CD14-positive monocyte (primary cell): ENCODE data around the gene MEGF8. TPM values are rescaled to one million over a fixed set of nuclear protein-coding genes. Genes with fewer than 3 reads are reported as not detected.
A peak's percentile ranks its signal among the peaks of the same experiment; 100 is the strongest.

Source experiments
- DNase-seq, 3 donors: peaks; one replicate each; pipeline ENCODE4 v3.0.0-alpha.2; 2011 to 2022
- H2AFZ ChIP-seq: 2 replicates; pipeline ENCODE4 v1.6.0; 2012; ENCODE audit warnings: mild to moderate bottlenecking, low read depth, low read length, inconsistent platforms; ENCODE audit not compliant: insufficient read depth, poor library complexity, severe bottlenecking
- H3K27ac ChIP-seq, 2 donors: 1 replicate in 1 of 2; 2 replicates in 1 of 2; pipeline ENCODE4 v1.5.1; 2012 to 2013; ENCODE audit warnings: low read length in 2 of 2, control low read depth in 1 of 2, inconsistent platforms in 1 of 2, low read depth in 1 of 2, mild to moderate bottlenecking in 1 of 2
- H3K27me3 ChIP-seq, 2 donors: one replicate each; pipeline versions ENCODE4 v1.6.0 to v1.6.1; 2011 to 2013; ENCODE audit warnings: low read length in 2 of 2; ENCODE audit not compliant: control insufficient read depth in 2 of 2, insufficient read depth in 2 of 2
- H3K36me3 ChIP-seq, 2 donors: replicated peaks in 1 of 2; 1 replicate in 1 of 2; 2 replicates in 1 of 2; pipeline versions ENCODE4 v1.5.1 to v1.6.1; 2012 to 2013; ENCODE audit warnings: low read length in 2 of 2, control low read depth in 1 of 2, inconsistent platforms in 1 of 2, mild to moderate bottlenecking in 1 of 2; ENCODE audit not compliant: insufficient read depth in 2 of 2, control insufficient read depth in 1 of 2
- H3K4me1 ChIP-seq, 2 donors: 1 replicate in 1 of 2; 2 replicates in 1 of 2; pipeline versions ENCODE4 v1.5.1 to v1.6.1; 2012 to 2013; ENCODE audit warnings: low read length in 2 of 2, control low read depth in 1 of 2, inconsistent platforms in 1 of 2, mild to moderate bottlenecking in 1 of 2, moderate library complexity in 1 of 2; ENCODE audit not compliant: insufficient read depth in 2 of 2, control insufficient read depth in 1 of 2
- H3K4me2 ChIP-seq: replicated peaks from 2 replicates; pipeline ENCODE3; 2012; ENCODE audit warnings: low read length, moderate library complexity, mild to moderate bottlenecking; ENCODE audit not compliant: poor library complexity, severe bottlenecking; ENCODE audit errors: extremely low read depth
- H3K4me3 ChIP-seq, 3 experiments: fragments of 200-600 bp in 1 of 3; sonication (generic) in 1 of 3; replicated peaks in 1 of 3; 1 replicate in 2 of 3; 2 replicates in 1 of 3; pipeline ENCODE4 v1.5.1; 2011 to 2013; ENCODE audit warnings: low read length in 3 of 3, mild to moderate bottlenecking in 3 of 3, control low read depth in 2 of 3, low read depth in 2 of 3, inconsistent platforms in 1 of 3, moderate library complexity in 1 of 3
- H3K79me2 ChIP-seq: 2 replicates; pipeline ENCODE4 v1.6.0; 2012; ENCODE audit warnings: mild to moderate bottlenecking, control low read depth, inconsistent platforms, low read length, moderate library complexity; ENCODE audit not compliant: insufficient read depth
- H3K9ac ChIP-seq: 2 replicates; pipeline ENCODE4 v1.6.0; 2017; ENCODE audit warnings: low read length, mild to moderate bottlenecking; ENCODE audit not compliant: insufficient read depth, poor library complexity, severe bottlenecking
- H3K9me3 ChIP-seq, 2 donors: replicated peaks in 1 of 2; 1 replicate in 1 of 2; 2 replicates in 1 of 2; pipeline versions ENCODE4 v1.5.1 to v1.6.1; 2012 to 2013; ENCODE audit warnings: low read length in 2 of 2, control low read depth in 1 of 2; ENCODE audit not compliant: control insufficient read depth in 1 of 2, insufficient read depth in 1 of 2
- H4K20me1 ChIP-seq: 2 replicates; pipeline ENCODE4 v1.6.0; 2012; ENCODE audit warnings: mild to moderate bottlenecking, low read length, control low read depth, moderate library complexity; ENCODE audit not compliant: insufficient read depth
- H3K27ac Mint-ChIP-seq, 7 donors: one replicate each; pipeline ENCODE4 v1.8.0; 2020; ENCODE audit warnings: mild to moderate bottlenecking in 7 of 7, mixed read lengths in 7 of 7, moderate library complexity in 6 of 7, inconsistent platforms in 2 of 7
- H3K27me3 Mint-ChIP-seq, 3 donors: one replicate each; pipeline ENCODE4 v1.8.0; 2021 to 2022; ENCODE audit warnings: low read depth in 3 of 3, mild to moderate bottlenecking in 3 of 3, mixed read lengths in 3 of 3, moderate library complexity in 3 of 3, inconsistent platforms in 1 of 3
- H3K36me3 Mint-ChIP-seq, 2 donors: one replicate each; pipeline ENCODE4 v1.8.0; 2020; ENCODE audit warnings: mixed read lengths in 2 of 2, inconsistent platforms in 1 of 2, mild to moderate bottlenecking in 1 of 2
- H3K4me1 Mint-ChIP-seq: one replicate; pipeline ENCODE4 v1.8.0; 2020; ENCODE audit warnings: mild to moderate bottlenecking, mixed read lengths
- H3K4me3 Mint-ChIP-seq, 2 donors: one replicate each; pipeline ENCODE4 v1.8.0; 2020; ENCODE audit warnings: mild to moderate bottlenecking in 2 of 2, mixed read lengths in 2 of 2, moderate library complexity in 1 of 2
- H3K9me3 Mint-ChIP-seq, 7 donors: one replicate each; pipeline ENCODE4 v1.8.0; 2020 to 2022; ENCODE audit warnings: mixed read lengths in 7 of 7, mild to moderate bottlenecking in 6 of 7, moderate library complexity in 6 of 7, inconsistent platforms in 2 of 7
- WGBS: methylation state at CpG from one replicate; pipeline ENCODE4 v1.1.5; 2013; ENCODE audit warnings: missing lambda C conversion rate; ENCODE audit not compliant: insufficient coverage; 5-methylcytosine and 5-hydroxymethylcytosine counted together
- intact Hi-C, 2 donors: fragments of 100-400 bp; cut with micrococcal nuclease; formaldehyde crosslinking; loops; one replicate each; pipeline versions ENCODE4 v1.15.0 to v1.15.1; 2023
- polyA plus RNA-seq, 3 donors: library from polyadenylated mRNA; depleted of rRNA in 1 of 3; unstranded in 2 of 3; stranded (reverse) in 1 of 3; fragments of 300-500 nt in 2 of 3; fragments of >200 nt in 1 of 3; fragmentation: Illumina TruSeq in 2 of 3; gene quantifications; 1 replicate in 2 of 3; 2 replicates in 1 of 3; pipeline ENCODE4 v1.2.3, GENCODE V29; 2012 to 2021
- TF ChIP-seq, protein P1 (sequence below): fragments of 200-600 bp; IDR thresholded peaks from one replicate; pipeline ENCODE4 v1.8.0; 2022; ENCODE audit warnings: antibody characterized with exemption, mild to moderate bottlenecking

The MEGF8 gene
- polyA plus RNA-seq, 3 donors: 0.15 to 2.7 (median 0.27) TPM

DNA sequence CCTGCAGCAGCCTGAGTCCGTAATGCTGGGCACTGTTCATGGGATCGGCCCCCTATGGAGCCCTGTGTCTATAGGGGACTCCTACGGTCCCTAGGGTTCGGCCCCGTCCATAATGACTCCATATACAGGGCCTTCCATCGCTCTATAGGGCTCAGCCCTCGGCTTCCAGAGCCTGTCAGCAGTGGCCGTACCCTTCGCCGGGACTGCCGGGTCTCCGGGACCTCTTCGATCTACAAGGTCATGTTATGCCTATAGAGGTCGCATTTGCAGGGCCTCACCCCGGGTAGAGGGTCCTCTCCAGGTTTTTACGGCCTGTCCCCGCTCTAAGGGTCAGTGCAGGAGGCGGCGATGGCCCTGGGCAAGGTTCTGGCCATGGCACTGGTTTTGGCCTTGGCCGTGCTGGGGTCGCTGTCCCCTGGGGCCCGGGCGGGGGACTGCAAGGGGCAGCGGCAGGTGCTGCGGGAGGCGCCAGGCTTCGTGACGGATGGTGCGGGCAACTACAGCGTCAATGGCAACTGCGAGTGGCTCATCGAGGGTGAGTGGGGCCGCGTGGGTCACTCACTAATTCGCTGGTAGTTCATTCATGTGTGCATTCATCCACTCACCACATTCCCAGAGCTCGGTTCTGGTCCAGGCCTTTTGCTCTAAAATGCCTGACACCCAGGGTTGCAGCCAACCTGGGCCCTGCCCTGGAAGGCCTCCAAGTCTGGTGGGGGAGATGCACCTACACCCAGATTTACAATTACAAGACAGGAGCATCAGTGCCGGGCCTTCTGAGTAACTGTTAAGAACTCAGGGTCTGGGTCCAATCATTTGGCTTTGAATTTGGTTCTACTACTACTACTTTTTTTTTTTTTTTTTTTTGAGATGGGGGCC, 699 bp downstream of the MEGF8 start:
- TF ChIP-seq, protein P1, sequence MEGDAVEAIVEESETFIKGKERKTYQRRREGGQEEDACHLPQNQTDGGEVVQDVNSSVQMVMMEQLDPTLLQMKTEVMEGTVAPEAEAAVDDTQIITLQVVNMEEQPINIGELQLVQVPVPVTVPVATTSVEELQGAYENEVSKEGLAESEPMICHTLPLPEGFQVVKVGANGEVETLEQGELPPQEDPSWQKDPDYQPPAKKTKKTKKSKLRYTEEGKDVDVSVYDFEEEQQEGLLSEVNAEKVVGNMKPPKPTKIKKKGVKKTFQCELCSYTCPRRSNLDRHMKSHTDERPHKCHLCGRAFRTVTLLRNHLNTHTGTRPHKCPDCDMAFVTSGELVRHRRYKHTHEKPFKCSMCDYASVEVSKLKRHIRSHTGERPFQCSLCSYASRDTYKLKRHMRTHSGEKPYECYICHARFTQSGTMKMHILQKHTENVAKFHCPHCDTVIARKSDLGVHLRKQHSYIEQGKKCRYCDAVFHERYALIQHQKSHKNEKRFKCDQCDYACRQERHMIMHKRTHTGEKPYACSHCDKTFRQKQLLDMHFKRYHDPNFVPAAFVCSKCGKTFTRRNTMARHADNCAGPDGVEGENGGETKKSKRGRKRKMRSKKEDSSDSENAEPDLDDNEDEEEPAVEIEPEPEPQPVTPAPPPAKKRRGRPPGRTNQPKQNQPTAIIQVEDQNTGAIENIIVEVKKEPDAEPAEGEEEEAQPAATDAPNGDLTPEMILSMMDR: no peak
- Mint-ChIP-seq H3K9me3 (peaks cover 0 to 10% (median 8%) of the 10 kb centered on the region in 7 donors), H3K36me3 (peaks cover 4 to 8% of the 10 kb centered on the region in 2 donors), H3K27ac (peak overlapping the region in 5 of 7 donors; percentile 48 to 74 (median 53)), H3K4me1 (peaks cover 33% of the 10 kb centered on the region), H3K4me3 (peak overlapping the region; percentile 84 to 90), H3K27me3 (peaks cover 32 to 42% (median 38%) of the 10 kb centered on the region in 3 donors)
- Histone ChIP-seq H3K4me1 (peaks cover 14 to 27% of the 10 kb centered on the region in 2 donors), H4K20me1 (no peaks in the 10 kb centered on the region), H3K4me2 (peak overlapping the region; percentile 91), H3K79me2 (peaks cover 9% of the 10 kb centered on the region), H3K9me3 (peaks cover 0 to 7% of the 10 kb centered on the region in 2 donors), H3K27me3 (peaks cover 24 to 32% of the 10 kb centered on the region in 2 donors), H2AFZ (peak overlapping the region; percentile 99), H3K27ac (peak overlapping the region; percentile 5 to 65), H3K36me3 (no peaks in the 10 kb centered on the region), H3K9ac (peak overlapping the region; percentile 72), H3K4me3 (peak overlapping the region; percentile 55 to 96 (median 85))
- intact Hi-C loops: loop anchor here (1.0 to 10.0 kb wide), 4 partner anchors 71 to 219 kb away; partner anchors contain the start of gene POU2F2 (in 1 of the 2)
- DNase-seq: peak in 1 of 3 donors; percentile 33
- 2% methylated on average over 33 of the region's 37 CpGs for WGBS

DNA sequence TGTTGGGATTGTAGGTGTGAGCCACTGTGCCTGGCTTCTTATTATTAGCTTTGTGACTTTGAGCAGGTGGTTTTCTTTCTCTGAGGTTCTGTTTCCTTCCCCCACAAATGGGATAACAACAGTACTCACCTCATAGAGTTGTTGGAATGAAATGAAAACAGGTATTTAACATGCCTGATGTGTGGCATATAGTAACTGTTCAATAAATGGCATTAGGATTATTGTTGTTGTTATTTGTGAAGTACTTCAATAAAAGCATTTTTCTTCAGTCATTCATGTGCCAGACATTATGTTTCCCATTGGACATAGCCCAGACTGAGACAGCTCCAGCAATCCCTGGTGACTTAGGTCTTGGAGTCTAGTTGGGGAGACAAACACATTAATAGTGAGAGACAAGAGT, 1.5 kb downstream of the MEGF8 start:
- TF ChIP-seq, protein P1: no peak
- DNase-seq: no peak
- Histone ChIP-seq H3K36me3 (no peaks in the 10 kb centered on the region), H4K20me1 (no peaks in the 10 kb centered on the region), H3K4me2 (no peak overlapping the region), H3K79me2 (peaks cover 9% of the 10 kb centered on the region), H3K27me3 (peaks cover 21 to 28% of the 10 kb centered on the region in 2 donors), H3K27ac (no peak overlapping the region), H3K4me3 (no peak overlapping the region), H3K9me3 (peaks cover 0 to 7% of the 10 kb centered on the region in 2 donors), H3K9ac (no peak overlapping the region), H3K4me1 (peaks cover 14 to 27% of the 10 kb centered on the region in 2 donors), H2AFZ (no peak overlapping the region)
- H3K27ac Mint-ChIP-seq: no peak overlapping the region
- H3K4me3 Mint-ChIP-seq: no peak overlapping the region
- H3K27me3 Mint-ChIP-seq: peaks cover 24 to 34% (median 30%) of the 10 kb centered on the region in 3 donors
- H3K36me3 Mint-ChIP-seq: peaks cover 4 to 8% of the 10 kb centered on the region in 2 donors
- intact Hi-C loops: loop anchor here in 1 of 2 donors (5.0 to 10.0 kb wide), 2 partner anchors 192 to 220 kb away; partner anchors contain the start of gene POU2F2
- H3K9me3 Mint-ChIP-seq: peaks cover 0 to 10% (median 8%) of the 10 kb centered on the region in 7 donors
- H3K4me1 Mint-ChIP-seq: peaks cover 33% of the 10 kb centered on the region
